T-helper 9 cell (primary cell): ENCODE results near the gene ME3.

ENCODE experiments used
- DNase-seq: peaks from one replicate; pipeline ENCODE4 v3.0.0-alpha.2; 2020

Gene ME3

GRCh38 chr11:86692317-86692716, 19.9 kb upstream of the ME3 start:
- no peak for DNase-seq

DNA sequence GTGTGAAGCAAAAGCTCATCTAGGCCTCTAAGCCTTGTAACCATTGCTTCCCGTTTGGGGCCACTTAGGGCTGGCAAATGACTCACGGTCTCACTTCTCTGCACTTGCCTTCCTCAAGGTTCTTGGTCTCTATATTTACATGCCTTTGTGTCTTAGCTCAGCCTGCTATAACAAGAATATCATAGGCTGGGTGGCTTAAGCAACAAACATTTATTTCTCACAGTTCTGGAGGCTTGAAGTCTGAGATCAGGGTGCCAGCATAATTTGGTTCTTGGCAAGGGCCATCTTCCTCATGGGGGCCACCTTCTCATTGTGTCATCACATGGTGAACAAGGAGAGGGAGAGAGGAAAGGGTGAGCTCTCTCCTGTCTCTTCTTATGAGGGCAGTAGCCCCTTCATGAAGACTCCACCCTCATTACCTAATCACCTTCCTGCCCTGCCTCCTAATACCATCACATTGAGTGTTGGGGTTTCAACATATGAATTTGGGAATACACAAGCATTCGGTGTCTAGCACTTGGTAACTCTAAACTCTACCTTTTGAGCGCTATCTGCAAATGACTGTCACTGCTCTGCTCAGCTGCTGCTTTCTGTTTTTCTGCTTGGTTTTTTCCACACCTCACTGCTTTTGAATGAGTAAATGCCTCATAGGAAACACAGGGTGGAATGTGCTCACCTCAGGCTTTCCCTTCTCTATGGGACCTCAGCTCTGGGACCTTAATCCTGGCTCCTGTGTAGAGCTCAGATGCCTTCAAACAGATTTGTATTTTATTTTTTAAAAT, 16.2 kb upstream of the ME3 start:
- DNase-seq, result no peak

DNA sequence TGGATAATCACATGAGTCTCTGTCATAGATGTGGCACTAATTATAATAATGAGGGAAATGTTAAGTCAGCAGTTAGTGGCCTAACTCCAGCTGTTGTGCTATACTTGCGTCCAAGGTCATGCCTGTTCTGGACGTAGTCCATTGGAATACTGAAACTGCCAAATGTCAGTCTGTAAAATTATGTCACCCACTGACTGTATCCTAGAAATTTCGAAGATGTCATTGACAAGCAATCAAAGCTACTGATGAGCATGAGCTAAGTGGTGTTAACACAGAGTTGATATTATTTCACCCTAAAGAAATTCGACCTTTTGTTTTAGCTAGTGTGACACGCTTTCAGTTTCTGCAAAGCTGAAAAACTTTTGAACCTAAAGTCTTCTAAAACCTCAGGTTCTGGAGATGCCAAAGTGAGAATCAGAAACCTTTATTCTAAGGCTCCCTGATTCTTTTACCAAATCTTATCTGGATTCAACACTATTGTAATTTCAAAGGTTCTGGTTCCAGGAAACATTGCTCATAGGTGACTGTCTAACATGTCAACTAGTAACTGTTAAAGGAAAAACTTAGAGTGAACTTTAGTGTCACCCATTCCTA, 14.9 kb upstream of the ME3 start:
- no peak for DNase-seq

- no peak for DNase-seq
Measured at GRCh38 chr11:86686531-86686930, 14.1 kb upstream of the ME3 start.

DNA sequence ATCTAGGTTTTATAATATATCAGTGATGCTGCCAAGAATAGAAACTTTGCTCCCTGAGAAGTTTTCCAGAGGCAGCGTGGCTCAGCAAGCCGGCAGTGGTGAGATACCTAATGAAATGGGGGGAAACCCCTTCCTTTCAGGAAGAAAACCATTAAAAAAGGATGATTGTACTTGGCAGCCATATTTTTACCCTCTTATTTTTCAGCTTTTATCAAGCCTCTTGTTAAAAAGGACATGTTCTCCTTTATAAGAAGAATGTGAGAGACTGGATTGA, 9.0 kb upstream of the ME3 start:
- DNase-seq, result no peak

DNA sequence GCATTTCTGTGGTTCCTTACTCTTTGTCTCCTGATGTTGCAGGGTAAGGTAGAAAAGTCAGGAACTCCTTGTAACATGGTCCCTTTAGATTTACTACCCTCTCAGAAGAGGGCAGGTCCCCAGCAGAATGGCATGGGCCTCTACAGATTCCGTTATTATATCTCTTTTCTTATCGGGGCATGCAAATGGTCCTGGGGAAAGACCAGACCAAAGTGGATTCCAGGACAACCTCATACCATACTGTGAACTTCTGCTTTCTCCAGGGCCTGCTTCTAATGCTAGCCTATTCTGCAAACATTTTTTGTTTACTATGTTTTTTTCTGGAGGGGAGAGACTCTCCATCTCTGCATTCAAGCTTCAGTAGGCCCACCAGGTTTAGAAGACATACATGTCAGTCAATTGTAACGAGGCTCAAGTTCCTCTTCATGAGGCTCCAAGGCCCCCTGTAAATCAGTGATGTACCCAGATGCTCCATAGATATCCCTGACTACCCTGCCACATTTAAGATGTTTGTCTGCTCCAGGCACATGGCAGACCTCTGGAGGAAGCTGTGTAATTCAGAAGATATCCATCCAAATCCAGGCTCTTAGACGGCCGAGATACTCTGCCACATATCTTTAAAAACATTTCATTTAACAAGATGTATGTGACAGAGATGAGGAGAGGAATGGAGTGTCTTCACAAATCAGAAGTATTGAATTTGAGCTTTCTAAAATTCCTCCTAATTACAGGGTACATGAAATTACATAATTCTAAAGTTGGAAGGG, 8.5 kb upstream of the ME3 start:
- DNase-seq, result no peak

DNA sequence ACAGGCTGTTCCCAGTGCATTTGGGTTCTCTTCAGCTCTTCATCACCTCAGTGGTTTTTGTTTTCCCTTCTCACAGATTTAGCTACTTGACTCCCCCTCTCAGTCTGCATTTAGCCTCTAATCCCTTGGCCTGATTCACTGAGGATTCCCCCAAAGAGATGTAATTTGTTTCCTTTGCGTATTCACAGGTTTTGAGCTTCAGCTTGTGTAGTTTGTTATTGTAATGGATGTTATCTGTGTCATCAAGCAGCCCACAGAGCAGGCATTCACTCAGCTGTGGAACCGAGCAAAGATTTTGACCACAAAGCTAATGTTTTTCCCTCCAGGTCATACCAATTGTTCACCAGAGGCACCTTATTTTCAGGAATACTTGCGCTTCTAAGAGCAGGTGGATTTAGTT, 6.4 kb upstream of the ME3 start:
- no peak for DNase-seq

- DNase-seq, result no peak
Measured at GRCh38 chr11:86678296-86678695, 5.9 kb upstream of the ME3 start.

DNA sequence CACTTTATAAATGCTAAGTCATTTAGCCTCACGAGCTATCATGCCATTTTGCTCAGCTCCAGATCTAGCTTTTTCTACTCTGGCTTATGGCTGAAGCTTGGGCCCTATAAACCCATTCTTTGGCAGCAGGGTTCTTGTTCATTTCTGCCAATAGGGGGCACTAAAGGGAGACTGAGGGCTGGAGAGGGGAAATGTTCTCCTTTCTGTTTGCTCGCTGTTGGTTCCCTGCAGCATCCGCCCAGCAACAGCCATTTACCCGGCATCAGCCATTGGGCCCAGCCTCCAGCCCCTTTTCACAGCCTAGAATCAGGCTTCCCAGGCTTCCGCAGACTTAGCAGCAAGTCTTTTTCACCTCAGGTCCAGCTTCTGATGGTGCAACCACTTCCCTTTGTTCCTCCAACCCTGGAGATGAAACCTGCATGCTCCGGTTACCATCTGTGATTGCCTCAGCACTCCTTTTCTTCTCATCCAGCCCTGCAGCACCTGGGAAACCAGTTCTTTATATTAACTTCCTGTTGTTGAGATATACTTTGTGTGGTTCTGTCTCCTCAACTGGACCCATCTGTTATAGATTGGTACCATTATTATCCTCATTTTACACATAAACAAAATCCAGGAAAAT, 4.2 kb upstream of the ME3 start:
- DNase-seq, result no peak

- no peak for DNase-seq
Measured at GRCh38 chr11:86676010-86676409, 3.6 kb upstream of the ME3 start.

DNA sequence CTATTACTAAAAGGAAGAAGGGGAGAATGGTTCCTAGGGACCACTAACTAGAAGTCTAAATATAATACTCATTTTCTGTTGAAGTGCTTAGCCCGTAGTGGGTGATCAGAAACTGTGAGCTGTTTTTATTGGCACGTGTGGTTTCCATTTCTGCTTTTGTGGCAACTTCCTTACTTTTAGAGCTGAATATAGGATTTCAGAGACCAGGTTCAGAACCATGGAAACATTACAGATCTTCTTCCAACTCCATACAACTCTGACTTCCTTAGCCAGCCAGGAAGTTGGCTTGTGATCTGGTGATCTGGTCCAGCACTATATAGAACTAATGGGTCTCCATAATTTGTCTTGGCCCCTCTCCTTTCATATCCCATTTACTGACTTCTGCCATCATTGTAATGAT, 2.6 kb upstream of the ME3 start:
- no peak for DNase-seq

DNA sequence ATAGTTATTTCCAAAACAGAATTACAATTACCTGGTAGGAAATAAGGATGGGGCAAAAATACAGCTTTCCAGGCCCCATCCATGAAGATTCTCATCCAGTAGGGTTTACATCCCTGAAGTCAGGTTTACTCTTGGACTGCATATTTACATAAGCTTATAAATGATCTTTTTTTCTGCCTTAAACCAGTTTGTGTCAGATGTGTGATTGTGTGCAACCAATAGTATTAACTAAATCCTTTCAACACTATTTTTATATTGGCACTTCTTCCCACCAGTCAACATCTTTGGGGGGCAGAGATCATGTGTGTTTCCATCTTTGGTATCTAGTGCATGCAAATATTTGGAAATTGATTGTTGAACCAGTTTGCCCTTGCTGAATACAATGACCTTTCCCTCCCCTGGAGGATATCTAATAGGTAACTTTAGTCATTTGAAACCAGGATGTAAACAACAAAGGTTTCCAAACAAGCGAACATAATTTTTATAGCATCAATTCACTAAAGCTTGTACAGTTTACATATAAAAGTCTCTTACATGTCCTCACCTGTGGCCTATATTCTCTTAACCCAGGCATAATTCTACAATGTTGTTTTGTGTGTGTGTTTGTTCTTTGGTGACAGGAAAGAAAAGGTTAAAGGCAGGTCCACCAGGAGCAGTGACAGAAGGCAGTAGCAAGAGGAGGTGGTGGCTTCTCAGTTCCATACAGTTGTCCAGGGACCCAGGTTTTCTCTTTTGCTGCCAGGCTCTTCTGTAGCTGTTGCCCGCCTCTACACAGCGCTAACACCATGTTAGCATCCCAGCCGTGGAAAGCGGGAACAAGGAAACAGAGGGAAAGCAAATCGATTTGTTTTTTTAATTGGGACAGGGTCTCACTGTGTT, 1.7 kb upstream of the ME3 start:
- no peak for DNase-seq

DNA sequence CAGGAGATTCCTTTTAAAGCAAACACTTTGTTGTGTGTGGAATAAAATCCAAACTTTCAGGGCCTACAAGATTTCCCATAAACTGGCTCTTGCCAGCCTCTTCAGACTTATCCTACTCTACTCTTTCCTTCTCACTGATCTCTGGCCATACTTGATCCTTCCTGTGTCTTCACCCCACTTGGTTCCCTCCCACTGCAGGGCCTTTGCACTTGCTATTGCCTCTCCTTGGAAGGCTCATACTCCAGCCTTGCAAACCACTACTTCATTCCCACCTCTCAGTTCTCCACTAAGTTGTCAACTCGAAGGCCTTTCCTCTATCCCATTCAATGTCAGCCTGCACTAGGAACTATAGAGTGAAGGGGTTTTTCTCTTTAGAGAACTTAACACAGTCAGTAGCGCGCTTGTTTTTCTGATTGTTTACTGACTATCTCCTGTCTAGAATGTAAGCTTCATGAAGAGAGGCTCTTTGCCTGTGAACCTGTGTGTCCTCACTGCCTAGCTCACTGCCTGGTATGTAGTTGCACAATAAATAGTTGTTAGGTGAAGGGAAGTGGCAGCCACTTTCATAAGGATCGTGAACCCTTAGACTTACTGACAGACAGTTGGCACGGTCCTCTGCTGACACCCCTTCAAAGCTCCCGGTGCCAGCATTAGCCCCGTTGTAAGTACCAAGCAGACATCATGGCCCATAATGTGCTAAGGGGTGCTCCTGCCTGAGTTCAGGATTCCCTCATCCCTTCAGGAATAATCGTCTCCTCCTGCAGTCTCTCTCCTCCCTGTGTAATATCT, 833 bp upstream of the ME3 start:
- DNase-seq, result no peak

GRCh38 chr11:86671531-86672006, 847 bp downstream of the ME3 start:
- no peak for DNase-seq

DNA sequence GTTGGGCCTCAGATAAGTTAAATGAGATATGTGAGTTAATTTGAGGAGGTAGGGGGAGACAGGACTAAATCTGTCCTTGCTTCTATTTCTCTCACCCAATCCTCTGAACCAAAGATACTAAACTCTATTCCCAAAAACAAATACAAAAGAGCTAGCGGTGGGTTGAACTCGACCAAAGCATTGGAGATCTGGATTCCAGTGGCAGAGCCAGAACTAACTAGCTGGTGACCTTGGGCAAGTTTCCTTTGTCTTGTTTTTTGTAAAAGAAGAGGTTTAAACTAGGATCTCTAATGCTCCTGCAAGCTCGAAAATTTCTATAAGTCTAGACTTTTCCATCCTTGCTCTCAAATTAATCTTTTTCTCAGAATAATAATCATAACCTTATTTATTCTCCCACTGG, 1.5 kb downstream of the ME3 start:
- no peak for DNase-seq

DNA sequence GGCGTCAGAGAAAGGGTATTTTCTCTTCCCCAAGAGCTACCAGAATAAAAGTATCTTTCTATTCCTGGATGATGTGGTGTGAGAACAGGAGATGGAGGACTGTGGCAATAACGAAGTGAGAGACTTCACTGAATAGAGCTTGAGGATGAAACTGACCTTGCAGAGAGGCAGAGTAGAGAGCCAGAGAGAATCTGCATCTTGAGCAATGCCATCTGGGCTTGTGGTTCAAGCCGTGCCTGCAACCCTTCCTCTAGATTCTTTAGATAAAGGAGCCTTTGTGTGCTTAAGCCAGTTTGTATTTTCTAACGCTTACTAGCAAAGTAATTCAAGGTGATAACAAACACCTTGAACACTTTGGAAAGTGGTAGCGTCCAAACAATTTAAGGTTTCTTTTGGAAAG, 2.2 kb downstream of the ME3 start:
- no peak for DNase-seq

- DNase-seq, result no peak
Measured at GRCh38 chr11:86669424-86669823, 3.0 kb downstream of the ME3 start.

- no peak for DNase-seq
Measured at GRCh38 chr11:86668929-86669328, 3.5 kb downstream of the ME3 start.

GRCh38 chr11:86666193-86666592, 6.2 kb downstream of the ME3 start:
- no peak for DNase-seq

DNA sequence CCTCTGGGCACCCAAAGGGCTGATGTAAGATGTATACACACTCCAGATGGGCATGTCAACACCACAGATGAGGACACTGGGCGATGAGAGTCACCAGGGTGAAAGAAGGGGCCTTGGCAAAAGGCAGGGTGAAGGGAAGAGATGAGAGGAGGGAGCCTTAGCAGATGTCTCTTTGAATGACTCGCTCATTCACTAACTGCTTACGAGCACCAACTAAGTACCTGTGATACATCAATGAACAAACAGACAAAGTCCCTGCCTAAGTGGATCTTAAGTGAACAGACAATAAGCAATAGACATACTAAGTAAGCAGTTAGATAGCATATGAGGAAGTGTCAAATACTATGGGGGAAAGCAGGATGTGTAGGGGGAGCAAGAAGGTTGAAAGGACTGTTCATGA, 7.5 kb downstream of the ME3 start:
- DNase-seq, result no peak

- DNase-seq, result no peak
Measured at GRCh38 chr11:86663761-86664160, 8.7 kb downstream of the ME3 start.

GRCh38 chr11:86663291-86663690, 9.1 kb downstream of the ME3 start:
- DNase-seq, result no peak
